CD14-positive monocyte (primary cell): ENCODE results near the gene ANKRD18B. TPM values are rescaled to one million over a fixed set of nuclear protein-coding genes. Genes with fewer than 3 reads are reported as not detected.
"Not testable (repeated sequence)": the region's sequence is repeated elsewhere in the genome, so short reads cannot be mapped to it uniquely, and the experiment has no call there.

Source experiments
- DNase-seq, 3 donors: peaks; one replicate each; pipeline ENCODE4 v3.0.0-alpha.2; 2011 to 2022
- H2AFZ ChIP-seq: 2 replicates; pipeline ENCODE4 v1.6.0; 2012; ENCODE audit warnings: mild to moderate bottlenecking, low read depth, low read length, inconsistent platforms; ENCODE audit not compliant: insufficient read depth, poor library complexity, severe bottlenecking
- H3K27ac ChIP-seq, 2 donors: 1 replicate in 1 of 2; 2 replicates in 1 of 2; pipeline ENCODE4 v1.5.1; 2012 to 2013; ENCODE audit warnings: low read length in 2 of 2, control low read depth in 1 of 2, inconsistent platforms in 1 of 2, low read depth in 1 of 2, mild to moderate bottlenecking in 1 of 2
- H3K27me3 ChIP-seq, 2 donors: one replicate each; pipeline versions ENCODE4 v1.6.0 to v1.6.1; 2011 to 2013; ENCODE audit warnings: low read length in 2 of 2; ENCODE audit not compliant: control insufficient read depth in 2 of 2, insufficient read depth in 2 of 2
- H3K36me3 ChIP-seq, 2 donors: replicated peaks in 1 of 2; 1 replicate in 1 of 2; 2 replicates in 1 of 2; pipeline versions ENCODE4 v1.5.1 to v1.6.1; 2012 to 2013; ENCODE audit warnings: low read length in 2 of 2, control low read depth in 1 of 2, inconsistent platforms in 1 of 2, mild to moderate bottlenecking in 1 of 2; ENCODE audit not compliant: insufficient read depth in 2 of 2, control insufficient read depth in 1 of 2
- H3K4me1 ChIP-seq, 2 donors: 1 replicate in 1 of 2; 2 replicates in 1 of 2; pipeline versions ENCODE4 v1.5.1 to v1.6.1; 2012 to 2013; ENCODE audit warnings: low read length in 2 of 2, control low read depth in 1 of 2, inconsistent platforms in 1 of 2, mild to moderate bottlenecking in 1 of 2, moderate library complexity in 1 of 2; ENCODE audit not compliant: insufficient read depth in 2 of 2, control insufficient read depth in 1 of 2
- H3K4me2 ChIP-seq: replicated peaks from 2 replicates; pipeline ENCODE3; 2012; ENCODE audit warnings: low read length, moderate library complexity, mild to moderate bottlenecking; ENCODE audit not compliant: poor library complexity, severe bottlenecking; ENCODE audit errors: extremely low read depth
- H3K4me3 ChIP-seq, 3 experiments: fragments of 200-600 bp in 1 of 3; sonication (generic) in 1 of 3; replicated peaks in 1 of 3; 1 replicate in 2 of 3; 2 replicates in 1 of 3; pipeline ENCODE4 v1.5.1; 2011 to 2013; ENCODE audit warnings: low read length in 3 of 3, mild to moderate bottlenecking in 3 of 3, control low read depth in 2 of 3, low read depth in 2 of 3, inconsistent platforms in 1 of 3, moderate library complexity in 1 of 3
- H3K79me2 ChIP-seq: 2 replicates; pipeline ENCODE4 v1.6.0; 2012; ENCODE audit warnings: mild to moderate bottlenecking, control low read depth, inconsistent platforms, low read length, moderate library complexity; ENCODE audit not compliant: insufficient read depth
- H3K9ac ChIP-seq: 2 replicates; pipeline ENCODE4 v1.6.0; 2017; ENCODE audit warnings: low read length, mild to moderate bottlenecking; ENCODE audit not compliant: insufficient read depth, poor library complexity, severe bottlenecking
- H3K9me3 ChIP-seq, 2 donors: replicated peaks in 1 of 2; 1 replicate in 1 of 2; 2 replicates in 1 of 2; pipeline versions ENCODE4 v1.5.1 to v1.6.1; 2012 to 2013; ENCODE audit warnings: low read length in 2 of 2, control low read depth in 1 of 2; ENCODE audit not compliant: control insufficient read depth in 1 of 2, insufficient read depth in 1 of 2
- H4K20me1 ChIP-seq: 2 replicates; pipeline ENCODE4 v1.6.0; 2012; ENCODE audit warnings: mild to moderate bottlenecking, low read length, control low read depth, moderate library complexity; ENCODE audit not compliant: insufficient read depth
- H3K27ac Mint-ChIP-seq, 7 donors: one replicate each; pipeline ENCODE4 v1.8.0; 2020; ENCODE audit warnings: mild to moderate bottlenecking in 7 of 7, mixed read lengths in 7 of 7, moderate library complexity in 6 of 7, inconsistent platforms in 2 of 7
- H3K27me3 Mint-ChIP-seq, 3 donors: one replicate each; pipeline ENCODE4 v1.8.0; 2021 to 2022; ENCODE audit warnings: low read depth in 3 of 3, mild to moderate bottlenecking in 3 of 3, mixed read lengths in 3 of 3, moderate library complexity in 3 of 3, inconsistent platforms in 1 of 3
- H3K36me3 Mint-ChIP-seq, 2 donors: one replicate each; pipeline ENCODE4 v1.8.0; 2020; ENCODE audit warnings: mixed read lengths in 2 of 2, inconsistent platforms in 1 of 2, mild to moderate bottlenecking in 1 of 2
- H3K4me1 Mint-ChIP-seq: one replicate; pipeline ENCODE4 v1.8.0; 2020; ENCODE audit warnings: mild to moderate bottlenecking, mixed read lengths
- H3K4me3 Mint-ChIP-seq, 2 donors: one replicate each; pipeline ENCODE4 v1.8.0; 2020; ENCODE audit warnings: mild to moderate bottlenecking in 2 of 2, mixed read lengths in 2 of 2, moderate library complexity in 1 of 2
- H3K9me3 Mint-ChIP-seq, 7 donors: one replicate each; pipeline ENCODE4 v1.8.0; 2020 to 2022; ENCODE audit warnings: mixed read lengths in 7 of 7, mild to moderate bottlenecking in 6 of 7, moderate library complexity in 6 of 7, inconsistent platforms in 2 of 7
- WGBS: methylation state at CpG from one replicate; pipeline ENCODE4 v1.1.5; 2013; ENCODE audit warnings: missing lambda C conversion rate; ENCODE audit not compliant: insufficient coverage; 5-methylcytosine and 5-hydroxymethylcytosine counted together
- intact Hi-C, 2 donors: fragments of 100-400 bp; cut with micrococcal nuclease; formaldehyde crosslinking; loops; one replicate each; pipeline versions ENCODE4 v1.15.0 to v1.15.1; 2023
- polyA plus RNA-seq, 3 donors: library from polyadenylated mRNA; depleted of rRNA in 1 of 3; unstranded in 2 of 3; stranded (reverse) in 1 of 3; fragments of 300-500 nt in 2 of 3; fragments of >200 nt in 1 of 3; fragmentation: Illumina TruSeq in 2 of 3; gene quantifications; 1 replicate in 2 of 3; 2 replicates in 1 of 3; pipeline ENCODE4 v1.2.3, GENCODE V29; 2012 to 2021
- TF ChIP-seq, protein P1 (sequence below): fragments of 200-600 bp; IDR thresholded peaks from one replicate; pipeline ENCODE4 v1.8.0; 2022; ENCODE audit warnings: antibody characterized with exemption, mild to moderate bottlenecking

Gene ANKRD18B
- polyA plus RNA-seq, 3 donors: not detected

DNA sequence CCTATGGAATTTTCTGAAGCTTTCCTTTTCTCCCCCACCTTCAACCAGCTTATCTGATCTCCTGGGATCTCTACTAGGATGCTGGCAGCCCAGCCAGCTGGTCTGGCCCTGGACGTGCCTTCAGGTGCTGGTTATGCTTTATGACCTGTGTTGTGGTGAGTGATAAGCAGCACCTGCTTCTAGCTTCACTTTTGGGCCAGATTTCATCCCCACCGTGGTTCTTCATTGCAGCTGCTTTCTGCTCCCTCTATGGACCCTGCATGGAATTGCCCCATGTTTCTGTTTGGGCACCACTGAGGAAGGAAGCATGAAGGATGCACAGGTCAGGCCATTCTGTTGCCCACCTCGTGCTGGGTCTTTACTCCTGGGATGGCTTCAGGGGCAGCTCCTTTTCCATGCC lies 80.2 kb downstream of the ANKRD18B start:
- H3K36me3 Mint-ChIP-seq, H3K9me3 Mint-ChIP-seq, H3K4me1 ChIP-seq, H3K27me3 ChIP-seq, intact Hi-C loops, DNase-seq, H3K4me1 Mint-ChIP-seq, H3K4me3 Mint-ChIP-seq, H3K9me3 ChIP-seq, H3K4me2 ChIP-seq, H3K9ac ChIP-seq, H3K27me3 Mint-ChIP-seq, H3K79me2 ChIP-seq, H2AFZ ChIP-seq, H3K27ac ChIP-seq, H4K20me1 ChIP-seq, H3K36me3 ChIP-seq, H3K4me3 ChIP-seq, H3K27ac Mint-ChIP-seq: not testable (repeated sequence)
- WGBS: 20% methylated on average over 1 of the region's 3 CpGs

DNA sequence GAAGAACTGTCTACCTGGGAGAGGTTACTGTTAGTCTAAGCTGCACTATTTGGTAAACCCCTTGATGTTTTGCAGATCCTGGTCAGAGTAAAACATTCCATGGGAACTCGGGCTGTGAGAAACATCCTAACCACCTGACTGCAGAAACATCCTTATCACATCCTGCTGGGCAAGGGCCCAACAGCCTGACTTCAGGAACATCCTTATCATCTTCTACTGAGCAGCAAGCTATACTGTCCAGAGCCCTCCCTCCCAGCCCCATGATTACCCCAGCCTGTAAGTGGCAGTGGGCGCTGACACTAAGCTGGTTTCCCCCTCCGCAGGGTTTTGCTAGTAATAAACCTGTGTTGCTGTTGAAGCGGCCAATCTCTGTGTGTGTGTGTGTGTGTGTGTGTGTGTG lies 80.9 kb downstream of the ANKRD18B start:
- not testable (repeated sequence) for H3K9me3 ChIP-seq, H3K4me3 Mint-ChIP-seq
- no CpG with 5 or more reads among the region's 4 CpGs for WGBS

DNA sequence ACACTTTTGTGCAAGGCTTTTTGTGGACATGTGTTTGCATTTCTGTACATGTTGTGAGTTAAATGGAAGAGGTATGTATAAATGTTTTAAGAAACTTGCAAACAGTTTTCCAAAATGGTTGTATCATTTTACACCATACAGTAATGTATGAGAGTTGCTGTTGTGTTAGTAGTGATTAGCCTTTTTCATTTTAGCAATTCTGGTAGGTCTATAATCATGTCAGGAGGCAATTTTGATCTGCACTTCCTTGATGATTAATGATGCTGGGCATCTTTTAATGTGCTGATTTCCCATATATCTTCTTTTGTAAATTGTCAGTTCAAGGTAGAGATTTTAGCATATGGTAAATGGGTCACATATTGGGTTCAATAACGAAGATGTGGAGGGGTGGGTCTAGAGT lies 87.3 kb downstream of the ANKRD18B start:
- Histone ChIP-seq H3K9me3 (peaks cover 0 to 7% of the 10 kb centered on the region in 2 donors), H3K27ac (no peak overlapping the region), H3K9ac (no peak overlapping the region), H3K4me1 (no peaks in the 10 kb centered on the region), H3K27me3 (no peaks in the 10 kb centered on the region), H4K20me1 (no peaks in the 10 kb centered on the region), H3K36me3 (no peaks in the 10 kb centered on the region), H3K4me2 (no peak overlapping the region), H2AFZ (no peak overlapping the region), H3K4me3 (no peak overlapping the region), H3K79me2 (no peaks in the 10 kb centered on the region)
- TF ChIP-seq, protein P1, sequence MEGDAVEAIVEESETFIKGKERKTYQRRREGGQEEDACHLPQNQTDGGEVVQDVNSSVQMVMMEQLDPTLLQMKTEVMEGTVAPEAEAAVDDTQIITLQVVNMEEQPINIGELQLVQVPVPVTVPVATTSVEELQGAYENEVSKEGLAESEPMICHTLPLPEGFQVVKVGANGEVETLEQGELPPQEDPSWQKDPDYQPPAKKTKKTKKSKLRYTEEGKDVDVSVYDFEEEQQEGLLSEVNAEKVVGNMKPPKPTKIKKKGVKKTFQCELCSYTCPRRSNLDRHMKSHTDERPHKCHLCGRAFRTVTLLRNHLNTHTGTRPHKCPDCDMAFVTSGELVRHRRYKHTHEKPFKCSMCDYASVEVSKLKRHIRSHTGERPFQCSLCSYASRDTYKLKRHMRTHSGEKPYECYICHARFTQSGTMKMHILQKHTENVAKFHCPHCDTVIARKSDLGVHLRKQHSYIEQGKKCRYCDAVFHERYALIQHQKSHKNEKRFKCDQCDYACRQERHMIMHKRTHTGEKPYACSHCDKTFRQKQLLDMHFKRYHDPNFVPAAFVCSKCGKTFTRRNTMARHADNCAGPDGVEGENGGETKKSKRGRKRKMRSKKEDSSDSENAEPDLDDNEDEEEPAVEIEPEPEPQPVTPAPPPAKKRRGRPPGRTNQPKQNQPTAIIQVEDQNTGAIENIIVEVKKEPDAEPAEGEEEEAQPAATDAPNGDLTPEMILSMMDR: no peak
- DNase-seq: no peak
- Mint-ChIP-seq H3K4me1 (no peaks in the 10 kb centered on the region), H3K27ac (no peak overlapping the region), H3K27me3 (peaks cover 2 to 4% (median 3%) of the 10 kb centered on the region in 3 donors), H3K4me3 (no peak overlapping the region), H3K9me3 (peaks cover 5 to 20% (median 13%) of the 10 kb centered on the region in 7 donors), H3K36me3 (no peaks in the 10 kb centered on the region)
- 83% methylated on average over 1 of the region's 1 CpG for WGBS
- intact Hi-C loops: no loop called here

More for the DNA sequence above, 80.9 kb downstream of the ANKRD18B start:
- H2AFZ ChIP-seq, H3K4me3 ChIP-seq, DNase-seq, H3K79me2 ChIP-seq, H3K36me3 Mint-ChIP-seq, H4K20me1 ChIP-seq, H3K36me3 ChIP-seq, H3K4me1 ChIP-seq, intact Hi-C loops, H3K9ac ChIP-seq, H3K27me3 ChIP-seq, H3K4me2 ChIP-seq, H3K4me1 Mint-ChIP-seq, H3K27ac ChIP-seq, H3K9me3 Mint-ChIP-seq, H3K27ac Mint-ChIP-seq, H3K27me3 Mint-ChIP-seq: not testable (repeated sequence)

DNA sequence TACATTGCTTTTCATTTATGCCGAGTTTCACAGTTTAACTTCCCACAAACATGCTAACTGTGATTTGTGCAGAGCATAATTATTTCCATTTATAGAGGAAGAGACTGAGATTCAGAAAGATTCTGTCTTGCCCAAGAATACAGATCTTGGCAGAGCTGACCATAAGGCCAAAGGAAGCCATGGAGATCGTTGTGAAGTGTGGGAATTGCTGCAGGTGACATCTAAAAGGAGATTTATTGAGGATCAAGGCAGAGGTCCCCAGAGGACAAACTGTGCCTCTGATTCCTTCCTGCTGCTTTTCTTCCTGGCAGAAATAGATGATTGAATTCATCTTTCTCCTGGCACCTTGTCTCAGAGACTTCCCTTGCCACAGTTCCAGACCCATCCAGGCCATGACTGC lies 88.4 kb downstream of the ANKRD18B start:
- H2AFZ ChIP-seq, H3K4me3 Mint-ChIP-seq, H3K4me2 ChIP-seq, DNase-seq, H3K4me1 ChIP-seq, H3K27ac Mint-ChIP-seq, H3K4me3 ChIP-seq, H3K36me3 Mint-ChIP-seq, H3K9ac ChIP-seq, H3K27me3 ChIP-seq, intact Hi-C loops, H3K79me2 ChIP-seq, H4K20me1 ChIP-seq, H3K36me3 ChIP-seq, H3K9me3 ChIP-seq, H3K27ac ChIP-seq, H3K4me1 Mint-ChIP-seq, H3K27me3 Mint-ChIP-seq: not testable (repeated sequence)
- peaks cover 3 to 20% (median 13%) of the 10 kb centered on the region in 7 donors for H3K9me3 Mint-ChIP-seq
- 50% methylated on average over 1 of the region's 2 CpGs for WGBS
